SK-N-MC (cell line): ENCODE measurements around the gene CAMSAP1.

Experiments
- EZH2 ChIP-seq: fragments of 200-600 bp; sonication (generic); IDR thresholded peaks from one replicate; pipeline ENCODE4 v1.6.1; 2017; ENCODE audit warnings: antibody characterized with exemption
- POLR2AphosphoS5 ChIP-seq: IDR thresholded peaks from 2 replicates; pipeline ENCODE4 v1.6.1; 2012; ENCODE audit warnings: mild to moderate bottlenecking, low read depth, low read length, borderline replicate concordance

- no peak for TF ChIP-seq EZH2
- no peak for TF ChIP-seq POLR2AphosphoS5
Measured at GRCh38 chr9:135797507-135798262, 109.7 kb downstream of the CAMSAP1 start.
